HG03064 (cell line): ENCODE results near the gene PRKAG3.
"Not testable (repeated sequence)": the region's sequence is repeated elsewhere in the genome, so short reads cannot be mapped to it uniquely, and the experiment has no call there.

Experiments used
- ATAC-seq: cut with Tn5 transposase; IDR thresholded peaks from one replicate; pipeline ENCODE4 v1.9.1; 2021; ENCODE audit warnings: low read depth; ENCODE audit not compliant: unreplicated experiment

The PRKAG3 gene

DNA sequence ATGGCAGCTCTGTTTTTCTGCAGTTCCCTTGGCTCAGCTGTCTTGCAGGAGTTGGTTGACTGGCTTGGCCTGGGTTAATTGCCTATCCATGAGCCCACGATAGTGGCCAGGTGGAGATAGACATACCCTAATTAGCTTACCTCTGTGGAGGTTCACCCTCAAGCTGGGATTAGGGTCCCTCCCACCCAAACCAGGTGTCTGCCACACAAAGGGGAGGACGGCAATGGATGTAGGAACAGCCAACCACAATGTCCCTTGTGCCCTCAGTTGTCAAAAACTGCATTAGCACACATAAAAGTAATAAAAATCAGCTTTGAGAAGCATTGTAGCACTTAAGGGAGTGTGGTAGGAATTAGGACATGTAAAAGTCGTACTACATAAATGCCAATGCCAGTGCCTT lies 45.5 kb downstream of the PRKAG3 start:
- no peak for ATAC-seq

DNA sequence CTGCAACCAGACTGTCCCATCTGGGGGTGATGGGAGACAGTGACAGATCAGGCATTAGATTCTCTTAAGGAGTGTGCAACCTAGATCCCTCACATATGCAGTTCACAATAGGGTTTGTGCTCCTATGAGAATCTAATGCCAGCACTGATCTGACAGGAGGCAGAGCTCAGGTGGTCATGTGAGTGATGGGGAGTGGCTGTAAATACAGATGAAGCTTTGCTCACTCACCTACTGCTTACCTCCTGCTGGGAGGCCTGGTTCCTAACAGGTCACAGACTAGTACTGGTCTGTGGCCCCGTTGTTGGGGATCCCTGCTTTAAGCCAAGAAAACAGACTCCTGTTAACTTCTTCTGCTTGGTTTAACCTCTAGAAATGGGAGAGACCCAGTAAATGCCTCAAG lies 46.5 kb downstream of the PRKAG3 start:
- no peak for ATAC-seq

GRCh38 chr2:218783688-218784087 lies 47.9 kb downstream of the PRKAG3 start:
- ATAC-seq: no peak

DNA sequence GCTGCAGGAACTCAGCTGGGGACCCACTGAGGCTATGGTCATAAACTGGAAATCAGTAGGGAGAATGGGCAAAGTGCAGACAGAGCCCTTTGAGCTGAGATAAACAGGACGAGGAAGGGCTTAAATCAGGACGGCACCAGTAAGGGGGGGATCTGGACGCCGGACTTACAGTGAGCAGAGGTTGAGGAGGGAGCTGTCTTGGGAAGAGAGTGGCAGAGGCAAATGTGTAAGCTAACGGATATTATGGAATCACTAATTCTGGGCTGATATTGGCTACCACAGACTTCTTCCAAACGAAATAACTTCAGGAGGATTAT lies 49.1 kb downstream of the PRKAG3 start:
- no peak for ATAC-seq

GRCh38 chr2:218781691-218782527 lies 49.7 kb downstream of the PRKAG3 start, which contains the start of gene CYP27A1:
Gene CYP27A1 (plus strand): TSS chr2:218782147. CDS start chr2:218782183, 36 bp downstream.
- no peak for ATAC-seq

DNA sequence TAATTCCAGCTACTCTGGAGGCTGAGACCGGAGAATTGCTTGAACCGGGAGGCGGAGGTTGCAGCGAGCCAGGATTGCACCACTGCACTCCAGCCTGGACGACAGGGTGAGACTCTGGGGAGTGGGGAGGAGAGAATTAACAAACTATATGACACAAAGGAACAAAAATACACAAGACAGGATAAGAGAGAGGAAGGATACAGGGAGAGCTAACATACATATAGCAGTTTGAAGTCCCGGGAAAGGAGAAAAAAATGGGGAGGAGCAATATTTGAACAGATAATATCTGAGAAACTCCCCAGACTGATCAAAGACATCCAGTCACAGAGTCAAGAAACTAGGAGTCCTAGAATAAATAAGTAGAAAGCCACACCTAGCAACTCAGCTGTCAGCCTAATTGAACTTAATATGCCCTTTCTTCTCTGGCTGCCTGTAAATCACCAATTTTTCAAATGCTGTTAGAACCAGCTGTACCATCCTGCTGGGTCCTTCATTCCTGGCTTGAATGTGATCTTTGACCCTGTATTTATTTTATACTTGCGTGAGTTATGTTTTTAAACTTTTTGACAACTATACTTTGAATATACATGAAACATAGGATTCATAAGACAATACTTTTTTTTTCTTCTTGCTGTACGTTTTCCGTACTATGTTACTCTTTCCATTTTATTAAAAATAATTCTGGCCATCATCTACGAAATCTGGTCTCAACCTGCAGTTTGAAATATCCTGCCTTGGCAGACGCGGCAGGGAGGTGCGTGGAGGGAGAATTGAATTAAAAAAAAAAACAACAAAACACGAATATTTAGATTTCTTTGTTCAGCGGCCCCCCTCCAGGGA lies 50.5 kb downstream of the PRKAG3 start:
- ATAC-seq: no peak

DNA sequence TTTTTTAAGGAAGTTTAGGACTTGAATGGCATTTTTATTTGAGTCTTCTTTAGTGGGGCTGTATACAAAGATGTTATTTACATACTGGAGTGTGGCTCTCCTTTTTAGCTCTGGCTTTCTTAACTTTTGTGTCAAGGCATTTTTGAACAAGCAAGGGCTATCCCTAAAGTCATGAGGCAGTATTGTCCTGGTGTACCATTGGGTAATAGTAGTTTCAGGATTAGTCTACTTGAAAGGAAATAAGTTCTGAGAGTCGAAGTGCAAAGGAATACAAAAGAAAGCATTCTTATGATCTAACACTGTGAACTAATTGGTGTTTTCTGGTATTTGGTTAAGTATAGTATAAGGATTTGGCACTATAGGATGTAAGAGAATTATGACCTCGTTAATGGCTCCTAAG lies 51.6 kb downstream of the PRKAG3 start:
- no peak for ATAC-seq

DNA sequence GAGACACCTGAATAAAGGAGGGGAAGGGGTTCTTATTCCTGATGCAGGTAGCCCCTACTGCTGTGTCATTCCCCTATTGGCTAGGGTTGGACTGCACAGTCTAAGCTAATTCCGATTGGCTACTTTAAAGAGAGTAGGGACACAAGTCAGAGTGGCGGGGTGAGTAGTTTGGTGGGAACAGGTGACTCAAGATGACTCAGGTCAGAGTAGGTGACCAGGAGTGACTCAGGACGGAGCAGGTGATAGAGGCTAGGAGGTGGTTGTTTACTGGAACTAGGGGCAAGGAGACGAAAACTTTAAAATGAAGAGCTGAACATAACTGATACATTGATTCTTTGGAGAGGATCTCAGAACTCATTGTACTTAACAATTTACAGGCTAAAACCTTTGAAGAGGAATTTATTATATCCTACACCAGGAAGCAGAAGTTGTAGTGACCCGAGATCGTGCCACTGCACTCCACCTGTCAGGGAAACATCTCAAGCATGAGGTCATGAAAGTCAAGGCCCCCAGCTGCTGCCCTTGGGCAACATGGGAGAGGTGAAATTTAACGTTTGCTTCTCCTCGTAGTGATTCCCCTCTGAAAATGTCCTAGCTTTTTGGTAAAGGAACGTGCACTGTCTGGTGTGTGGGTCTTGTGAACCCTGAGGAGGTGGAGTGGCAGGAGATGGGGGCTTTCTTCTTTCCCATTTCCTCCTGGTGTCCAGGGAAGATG lies 54.2 kb downstream of the PRKAG3 start:
- no peak for ATAC-seq

DNA sequence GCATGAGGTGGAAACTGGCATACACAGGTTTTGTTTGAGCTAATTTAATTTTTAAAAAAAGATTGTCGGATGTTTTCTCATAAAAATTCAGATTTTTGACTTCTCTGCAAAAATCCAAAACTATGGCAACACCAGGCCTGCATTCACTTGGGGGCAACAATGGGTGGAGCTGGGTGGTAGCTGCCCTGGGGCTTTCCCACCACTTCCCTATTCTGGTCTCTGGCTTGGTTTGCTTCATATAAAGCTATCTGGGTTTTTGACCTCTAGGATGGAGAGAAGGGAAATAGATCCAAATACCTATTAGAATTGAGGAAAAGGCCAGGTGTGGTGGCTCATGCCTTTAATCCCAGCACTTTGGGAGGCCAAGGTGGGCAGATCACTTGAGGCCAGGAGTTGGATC lies 55.1 kb downstream of the PRKAG3 start:
- ATAC-seq: no peak

DNA sequence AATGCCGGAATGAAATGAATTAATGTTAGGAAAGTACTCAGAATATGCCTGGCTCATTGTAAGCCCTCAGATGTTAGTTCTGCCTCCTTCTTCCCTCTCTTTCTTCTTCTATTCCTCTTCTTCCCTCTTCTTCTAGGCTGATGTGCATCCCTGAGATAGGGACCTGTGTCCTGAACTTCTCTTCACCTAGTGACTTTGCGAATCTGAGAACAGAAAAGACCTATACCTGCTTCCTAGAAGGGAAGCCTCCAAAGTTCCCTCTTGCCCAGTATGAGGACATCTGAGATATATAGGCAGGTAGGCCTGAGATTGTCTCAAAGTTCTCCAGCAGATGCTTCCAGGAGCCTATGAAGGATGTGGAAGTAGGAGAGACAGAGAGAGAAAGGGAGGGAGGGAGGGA lies 57.7 kb downstream of the PRKAG3 start:
- ATAC-seq: no peak

DNA sequence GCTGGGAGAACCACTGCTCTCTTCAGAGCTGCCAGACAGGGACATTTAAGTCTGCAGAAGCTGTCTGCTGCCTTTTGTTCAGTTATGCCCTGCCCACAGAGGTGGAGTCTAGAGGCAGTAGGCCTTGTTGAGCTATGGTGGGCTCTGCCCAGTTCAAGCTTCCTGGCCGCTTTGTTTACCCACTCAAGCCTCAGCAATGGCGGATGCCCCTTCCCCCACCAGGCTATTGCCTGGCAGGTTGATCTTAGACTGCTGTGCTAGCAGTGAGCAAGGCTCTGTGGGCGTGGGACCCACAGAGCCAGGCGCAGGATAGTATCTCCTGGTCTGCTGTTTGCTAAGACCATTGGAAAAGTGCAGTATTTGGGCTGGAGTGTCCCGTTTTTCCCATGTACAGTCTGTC lies 58.8 kb downstream of the PRKAG3 start:
- not testable (repeated sequence) for ATAC-seq
